ENCODE measurements around the gene NFKBIB.

DNA sequence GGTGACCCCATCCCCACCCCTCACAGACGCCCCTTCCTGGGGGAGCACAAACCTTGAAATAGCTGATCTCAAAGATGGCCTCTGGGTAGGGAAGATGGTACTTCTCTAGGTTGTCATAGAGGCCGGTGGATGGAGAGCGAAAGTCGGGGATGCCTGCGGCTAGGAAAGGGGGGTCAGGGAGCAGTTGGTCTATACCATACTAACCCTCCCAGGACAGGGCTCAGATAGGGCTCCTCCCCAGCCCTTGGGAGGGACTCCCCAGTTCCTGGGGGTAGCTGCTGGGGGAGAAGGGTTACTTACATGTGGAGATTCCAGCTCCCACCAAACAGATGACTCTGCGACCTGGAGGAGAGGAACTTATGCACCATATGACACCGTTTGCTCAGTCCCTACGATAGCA lies 10.0 kb upstream of the NFKBIB start:
- TF ChIP-seq, protein P1, sequence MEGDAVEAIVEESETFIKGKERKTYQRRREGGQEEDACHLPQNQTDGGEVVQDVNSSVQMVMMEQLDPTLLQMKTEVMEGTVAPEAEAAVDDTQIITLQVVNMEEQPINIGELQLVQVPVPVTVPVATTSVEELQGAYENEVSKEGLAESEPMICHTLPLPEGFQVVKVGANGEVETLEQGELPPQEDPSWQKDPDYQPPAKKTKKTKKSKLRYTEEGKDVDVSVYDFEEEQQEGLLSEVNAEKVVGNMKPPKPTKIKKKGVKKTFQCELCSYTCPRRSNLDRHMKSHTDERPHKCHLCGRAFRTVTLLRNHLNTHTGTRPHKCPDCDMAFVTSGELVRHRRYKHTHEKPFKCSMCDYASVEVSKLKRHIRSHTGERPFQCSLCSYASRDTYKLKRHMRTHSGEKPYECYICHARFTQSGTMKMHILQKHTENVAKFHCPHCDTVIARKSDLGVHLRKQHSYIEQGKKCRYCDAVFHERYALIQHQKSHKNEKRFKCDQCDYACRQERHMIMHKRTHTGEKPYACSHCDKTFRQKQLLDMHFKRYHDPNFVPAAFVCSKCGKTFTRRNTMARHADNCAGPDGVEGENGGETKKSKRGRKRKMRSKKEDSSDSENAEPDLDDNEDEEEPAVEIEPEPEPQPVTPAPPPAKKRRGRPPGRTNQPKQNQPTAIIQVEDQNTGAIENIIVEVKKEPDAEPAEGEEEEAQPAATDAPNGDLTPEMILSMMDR (IDR thresholded peaks at IDR 0.05 in 2 of 3, conservative IDR thresholded peaks at IDR 0.05 in 1 of 3; ENCODE audit: borderline replicate concordance in 1 of 3, insufficient read depth in 1 of 3, low read depth in 2 of 3, low read length in 2 of 3) = no peak
- TF ChIP-seq CEBPB (IDR thresholded peaks at IDR 0.05; ENCODE audit: low read depth) (no peak), YY1 (IDR thresholded peaks at IDR 0.05; ENCODE audit: extremely low read depth, insufficient replicate concordance, low read depth, low read length) (no peak), EZH2 (IDR thresholded peaks at IDR 0.05) (no peak), POLR2AphosphoS5 (IDR thresholded peaks at IDR 0.05; ENCODE audit: low read depth, low read length) (no peak), EGR1 (IDR thresholded peaks at IDR 0.05; ENCODE audit: low read depth) (no peak), ZFX (IDR thresholded peaks at IDR 0.05) (no peak), SIN3A (IDR thresholded peaks at IDR 0.05; ENCODE audit: low read depth) (no peak), ATF3 (IDR thresholded peaks at IDR 0.05) (no peak), POLR2A (IDR thresholded peaks at IDR 0.05; ENCODE audit: borderline replicate concordance, extremely low read depth, insufficient read depth, insufficient read length) (no peak), JUND (IDR thresholded peaks at IDR 0.05) (no peak), ELF1 (IDR thresholded peaks at IDR 0.05; ENCODE audit: borderline replicate concordance, low read depth) (no peak)
- TF ChIP-seq, protein P2, sequence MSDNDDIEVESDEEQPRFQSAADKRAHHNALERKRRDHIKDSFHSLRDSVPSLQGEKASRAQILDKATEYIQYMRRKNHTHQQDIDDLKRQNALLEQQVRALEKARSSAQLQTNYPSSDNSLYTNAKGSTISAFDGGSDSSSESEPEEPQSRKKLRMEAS (IDR thresholded peaks at IDR 0.05) = no peak
